Esophagus squamous epithelium (tissue), 5 donors: Measurements from ENCODE around the gene CENPC. TPM values are rescaled to one million over a fixed set of nuclear protein-coding genes. Genes with fewer than 3 reads are reported as not detected.
A peak's percentile ranks its signal among the peaks of the same experiment; 100 is the strongest.

Experiments used
- DNase-seq: peaks from one replicate; lab custom pipeline; 2025; lab: John Stamatoyannopoulos, UW
- H3K27ac ChIP-seq, 4 donors: fragments of 200-600 bp; sonication (generic); one replicate each; pipeline ENCODE4 v1.5.1; 2016 to 2019; ENCODE audit warnings: mild to moderate bottlenecking in 1 of 4
- H3K27me3 ChIP-seq, 4 donors: fragments of 200-600 bp; sonication (generic); 1 replicate in 3 of 4; 2 replicates in 1 of 4; pipeline versions ENCODE4 v1.5.1 to v1.6.0; 2017 to 2021; ENCODE audit warnings: antibody characterized with exemption in 1 of 4
- H3K36me3 ChIP-seq, 3 donors: fragments of 200-600 bp; sonication (generic); one replicate each; pipeline ENCODE4 v1.5.1; 2016 to 2019
- H3K4me1 ChIP-seq, 3 donors: fragments of 200-600 bp; sonication (generic); one replicate each; pipeline ENCODE4 v1.5.1; 2017 to 2019
- H3K4me3 ChIP-seq, 4 donors: fragments of 200-600 bp; sonication (generic); 1 replicate in 3 of 4; 2 replicates in 1 of 4; pipeline ENCODE4 v1.5.1; 2016 to 2019; ENCODE audit warnings: mild to moderate bottlenecking in 2 of 4, moderate library complexity in 1 of 4
- H3K9me3 ChIP-seq, 3 donors: fragments of 200-600 bp; sonication (generic); one replicate each; pipeline ENCODE4 v1.5.1; 2016 to 2019
- CTCF ChIP-seq, 6 experiments: fragments of 450-650 bp in 4 of 6; fragments of 200-600 bp in 2 of 6; sonication (generic) in 2 of 6; IDR thresholded peaks; one replicate each; pipeline ENCODE4 v1.5.1; 2016 to 2019; ENCODE audit warnings: antibody characterized with exemption in 6 of 6, mild to moderate bottlenecking in 4 of 6, moderate library complexity in 4 of 6
- POLR2A ChIP-seq, 4 donors: fragments of 450-650 bp; IDR thresholded peaks; one replicate each; pipeline ENCODE4 v1.6.1; 2017; ENCODE audit warnings: antibody characterized with exemption in 4 of 4, mild to moderate bottlenecking in 4 of 4, moderate library complexity in 3 of 4
- WGBS, 2 donors: methylation state at CpG; one replicate each; pipeline ENCODE4 v1.1.5; 2018; 5-methylcytosine and 5-hydroxymethylcytosine counted together
- intact Hi-C: fragments of 100-400 bp; cut with DNase I; formaldehyde crosslinking; loops from one replicate; pipeline ENCODE4 v1.15.0; 2022
- total RNA-seq, 4 donors: library from RNA; depleted of rRNA; stranded (reverse); fragments of >200 nt; gene quantifications; one replicate each; pipeline ENCODE4 v1.1.0, GENCODE V29; 2016
- donor health status: DM: yes; HTN: yes; CAD: no.

The CENPC gene
- total RNA-seq, 4 donors from 2014 or later: 11.8 to 30.1 (median 16.5) TPM

- H3K4me1 ChIP-seq: peaks cover 0 to 12% (median 0%) of the 10 kb centered on the region in 3 donors
- H3K9me3 ChIP-seq: no peaks in the 10 kb centered on the region
- 80 to 86% methylated on average over 3 of the region's 3 CpGs for WGBS, 2 donors
- TF ChIP-seq POLR2A (IDR thresholded peaks at IDR 0.05) (no peak), CTCF (IDR thresholded peaks at IDR 0.05) (no peak)
- H3K27ac ChIP-seq: no peak overlapping the region
- H3K4me3 ChIP-seq: no peak overlapping the region
- no peaks in the 10 kb centered on the region for H3K27me3 ChIP-seq
- intact Hi-C loops: no loop called here
- DNase-seq: no peak
- H3K36me3 ChIP-seq: no peaks in the 10 kb centered on the region
Observed at GRCh38 chr4:67550857-67551256, 5.6 kb upstream of the CENPC start.

GRCh38 chr4:67550451-67550850 is 5.1 kb upstream of the CENPC start:
- intact Hi-C loops: no loop called here
- Histone ChIP-seq H3K4me1 (peaks cover 0 to 12% (median 0%) of the 10 kb centered on the region in 3 donors), H3K27me3 (no peaks in the 10 kb centered on the region), H3K27ac (no peak overlapping the region), H3K4me3 (no peak overlapping the region), H3K9me3 (no peaks in the 10 kb centered on the region), H3K36me3 (no peaks in the 10 kb centered on the region)
- DNase-seq: no peak
- TF ChIP-seq POLR2A (IDR thresholded peaks at IDR 0.05) (no peak), CTCF (IDR thresholded peaks at IDR 0.05) (no peak)

- DNase-seq: no peak
- intact Hi-C loops: no loop called here
Observed at GRCh38 chr4:67549123-67549522, 3.8 kb upstream of the CENPC start.

GRCh38 chr4:67546971-67547370 is 1.7 kb upstream of the CENPC start:
- TF ChIP-seq POLR2A (IDR thresholded peaks at IDR 0.05) (no peak), CTCF (IDR thresholded peaks at IDR 0.05) (no peak)
- H3K9me3 ChIP-seq: no peaks in the 10 kb centered on the region
- H3K27me3 ChIP-seq: no peaks in the 10 kb centered on the region
- no peak for DNase-seq
- H3K27ac ChIP-seq: no peak overlapping the region
- no peak overlapping the region for H3K4me3 ChIP-seq
- peaks cover 0 to 11% (median 0%) of the 10 kb centered on the region in 3 donors for H3K36me3 ChIP-seq
- 54 to 58% methylated on average over 4 of the region's 4 CpGs for WGBS, 2 donors
- peaks cover 0 to 37% (median 9%) of the 10 kb centered on the region in 3 donors for H3K4me1 ChIP-seq
- intact Hi-C loops: no loop called here

More at GRCh38 chr4:67549123-67549522, 3.8 kb upstream of the CENPC start:
- no peaks in the 10 kb centered on the region for H3K9me3 ChIP-seq
- peaks cover 0 to 15% (median 0%) of the 10 kb centered on the region in 3 donors for H3K4me1 ChIP-seq
- H3K27ac ChIP-seq: no peak overlapping the region
- no peak overlapping the region for H3K4me3 ChIP-seq
- H3K27me3 ChIP-seq: no peaks in the 10 kb centered on the region
- no peaks in the 10 kb centered on the region for H3K36me3 ChIP-seq
- WGBS, 2 donors: 8 to 11% methylated on average over 1 of the region's 1 CpG
- TF ChIP-seq POLR2A (IDR thresholded peaks at IDR 0.05) (no peak), CTCF (IDR thresholded peaks at IDR 0.05) (peak; percentile 16 to 62 (median 32))

- Histone ChIP-seq H3K9me3 (no peaks in the 10 kb centered on the region), H3K4me3 (peak overlapping the region; percentile 67 to 88 (median 78)), H3K27ac (peak overlapping the region in 2 of 4 donors; percentile 94), H3K4me1 (peaks cover 0 to 45% (median 9%) of the 10 kb centered on the region in 3 donors), H3K27me3 (no peaks in the 10 kb centered on the region), H3K36me3 (peaks cover 0 to 21% (median 0%) of the 10 kb centered on the region in 3 donors)
- intact Hi-C loops: no loop called here
- 24 to 37% methylated on average over 4 of the region's 4 CpGs for WGBS, 2 donors
- no peak for DNase-seq
- no peak for TF ChIP-seq CTCF (IDR thresholded peaks at IDR 0.05)
- no peak for TF ChIP-seq POLR2A (IDR thresholded peaks at IDR 0.05)
Observed at GRCh38 chr4:67546004-67546356, 677 bp upstream of the CENPC start.
